GM10248 (cell line): ENCODE data around the gene ROBO1.

Experiments
- CTCF ChIA-PET: fragments of 300-600 bp; sonication (Branson Sonifier 250); formaldehyde crosslinking; extraction: SDS; loops from one replicate; lab custom pipeline; 2021; ENCODE audit warnings: antibody characterized with exemption; lab: Yijun Ruan, JAX
- POLR2A ChIA-PET: fragments of 350-650 bp; sonication (Branson Sonifier 250); formaldehyde crosslinking; extraction: SDS; loops from one replicate; lab custom pipeline; 2020; ENCODE audit warnings: antibody characterized with exemption; lab: Yijun Ruan, JAX
- DNase-seq: peaks from one replicate; pipeline ENCODE4 v3.0.0; 2012; ENCODE audit errors: extremely low spot score
- TF ChIP-seq, protein P1 (sequence below): IDR thresholded peaks from 2 replicates; pipeline ENCODE4 v1.5.1; 2012; ENCODE audit warnings: mild to moderate bottlenecking, low read depth; ENCODE audit errors: extremely low read depth, missing control alignments, control extremely low read depth

Gene ROBO1

DNA sequence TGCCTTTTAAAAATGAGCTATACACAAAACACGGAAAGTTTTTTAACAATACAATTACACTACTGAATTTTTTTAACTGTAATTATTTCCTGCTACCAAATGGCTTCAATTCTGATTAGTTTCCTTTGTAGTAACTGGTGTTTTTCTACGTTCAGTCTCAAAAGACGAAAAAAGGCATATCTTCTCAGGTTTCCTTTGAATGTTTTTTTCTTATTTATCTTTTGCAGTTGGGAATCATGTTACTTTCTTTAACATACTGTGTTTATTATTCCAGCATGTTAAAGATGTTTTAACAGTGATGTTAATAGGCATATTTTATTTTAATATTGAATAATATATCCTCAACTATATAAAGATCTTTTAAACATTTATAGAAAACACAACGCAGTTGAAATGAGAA lies 1055.5 kb downstream of the ROBO1 start:
- no peak for DNase-seq
- CTCF ChIA-PET, result no interaction called here
- TF ChIP-seq, protein P1, sequence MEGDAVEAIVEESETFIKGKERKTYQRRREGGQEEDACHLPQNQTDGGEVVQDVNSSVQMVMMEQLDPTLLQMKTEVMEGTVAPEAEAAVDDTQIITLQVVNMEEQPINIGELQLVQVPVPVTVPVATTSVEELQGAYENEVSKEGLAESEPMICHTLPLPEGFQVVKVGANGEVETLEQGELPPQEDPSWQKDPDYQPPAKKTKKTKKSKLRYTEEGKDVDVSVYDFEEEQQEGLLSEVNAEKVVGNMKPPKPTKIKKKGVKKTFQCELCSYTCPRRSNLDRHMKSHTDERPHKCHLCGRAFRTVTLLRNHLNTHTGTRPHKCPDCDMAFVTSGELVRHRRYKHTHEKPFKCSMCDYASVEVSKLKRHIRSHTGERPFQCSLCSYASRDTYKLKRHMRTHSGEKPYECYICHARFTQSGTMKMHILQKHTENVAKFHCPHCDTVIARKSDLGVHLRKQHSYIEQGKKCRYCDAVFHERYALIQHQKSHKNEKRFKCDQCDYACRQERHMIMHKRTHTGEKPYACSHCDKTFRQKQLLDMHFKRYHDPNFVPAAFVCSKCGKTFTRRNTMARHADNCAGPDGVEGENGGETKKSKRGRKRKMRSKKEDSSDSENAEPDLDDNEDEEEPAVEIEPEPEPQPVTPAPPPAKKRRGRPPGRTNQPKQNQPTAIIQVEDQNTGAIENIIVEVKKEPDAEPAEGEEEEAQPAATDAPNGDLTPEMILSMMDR, result no peak
- POLR2A ChIA-PET, result no interaction called here

DNA sequence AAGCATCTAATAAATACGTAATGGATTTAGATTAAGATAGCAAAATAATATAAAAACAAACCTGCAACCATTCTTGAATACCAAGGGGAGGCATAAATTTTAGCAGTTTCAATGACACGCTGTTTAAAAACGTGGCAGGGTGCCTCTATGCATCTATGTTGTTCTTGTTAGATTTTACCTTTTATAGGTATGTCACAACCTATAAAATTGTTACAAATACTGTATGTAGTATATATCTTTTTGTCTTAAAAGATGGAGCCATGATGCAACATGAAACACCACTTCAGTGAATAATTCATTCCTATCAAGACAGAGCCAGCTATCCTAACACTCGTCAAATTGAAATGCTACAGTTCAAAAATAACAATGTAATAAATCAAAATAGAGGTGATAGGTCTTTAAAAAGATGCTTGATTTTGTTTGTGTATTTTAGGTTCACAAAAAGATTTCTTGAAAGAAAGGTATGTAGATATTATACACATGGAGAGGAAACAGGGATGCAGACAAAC lies 1059.2 kb downstream of the ROBO1 start:
- TF ChIP-seq, protein P1, result no peak
- DNase-seq, result no peak
- CTCF ChIA-PET, result no interaction called here
- POLR2A ChIA-PET, result no interaction called here

DNA sequence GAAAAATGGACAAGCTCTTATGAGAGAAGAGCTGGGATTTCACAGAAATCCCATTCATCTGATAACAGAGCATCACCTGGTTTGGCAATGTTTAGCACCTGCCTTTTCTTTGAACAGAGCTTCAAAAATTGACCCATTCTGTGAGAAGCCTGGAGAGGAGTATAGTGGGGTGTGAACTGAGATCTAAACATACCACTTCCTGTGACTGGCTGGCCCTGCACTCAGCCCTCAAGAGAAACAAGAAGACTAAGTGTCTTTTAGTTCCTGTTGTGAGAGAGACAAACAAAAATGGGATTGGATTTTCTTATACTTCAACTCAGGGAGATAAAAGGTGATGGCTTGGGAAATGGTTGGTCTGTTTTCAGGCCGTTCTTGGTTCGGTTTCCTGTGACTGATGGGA lies 1060.2 kb downstream of the ROBO1 start:
- TF ChIP-seq, protein P1, result no peak
- CTCF ChIA-PET, result interaction anchor here (1.8 kb wide), 1 partner anchor 10 kb away, joined by 5 read pairs; no protein-coding TSS in a partner anchor
- no peak for DNase-seq
- POLR2A ChIA-PET, result no interaction called here

DNA sequence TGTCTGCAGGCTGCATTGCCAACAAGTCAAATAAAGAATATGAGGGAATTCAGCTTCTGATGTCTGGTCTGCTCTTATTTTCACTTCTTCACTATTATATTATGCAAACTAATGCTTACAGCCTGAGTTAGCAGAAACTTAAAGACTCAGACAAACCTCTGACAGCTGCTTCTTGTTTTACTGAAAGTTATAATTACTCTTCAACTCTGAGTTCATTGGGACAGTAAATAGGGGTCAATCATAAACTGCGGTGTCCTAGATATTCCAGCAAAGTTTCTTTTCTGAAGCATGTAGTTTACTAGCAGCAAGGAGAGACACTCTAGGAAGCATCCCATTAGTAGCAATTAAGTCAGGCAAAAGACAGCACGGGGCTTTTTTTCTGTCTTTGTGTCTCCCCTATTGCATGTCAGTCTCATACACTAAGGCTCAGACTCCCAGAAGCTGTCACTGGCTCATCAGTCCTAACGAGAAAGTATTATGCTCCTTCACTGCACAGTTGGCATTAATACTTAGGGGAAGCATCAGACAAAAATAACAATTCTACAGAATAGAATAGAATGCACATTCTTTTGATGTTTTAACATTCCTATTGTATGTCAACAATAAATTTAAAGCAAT lies 1060.8 kb downstream of the ROBO1 start:
- DNase-seq, result no peak
- POLR2A ChIA-PET, result no interaction called here
- TF ChIP-seq, protein P1, result no peak
- CTCF ChIA-PET, result interaction anchor here (1.8 kb wide), 1 partner anchor 11 kb away, joined by 5 read pairs; no protein-coding TSS in a partner anchor

DNA sequence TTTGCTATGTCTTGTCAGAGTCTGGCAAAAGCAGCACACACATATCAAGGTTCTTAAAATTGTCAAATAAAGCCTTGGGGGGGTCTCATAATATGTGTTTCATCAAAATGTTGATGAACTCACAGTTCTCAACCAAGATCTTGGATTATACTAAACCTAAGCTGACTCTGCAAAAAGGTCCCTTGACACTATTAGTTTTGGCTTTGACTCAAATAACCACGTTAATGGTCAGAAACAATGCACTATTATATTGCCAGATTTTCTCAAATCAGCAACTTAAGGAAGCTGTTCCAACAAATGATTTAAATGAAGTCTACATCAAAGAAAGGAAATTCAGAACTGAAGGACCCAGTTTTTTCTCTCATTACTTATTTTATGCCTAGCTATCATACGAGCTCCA lies 1063.9 kb downstream of the ROBO1 start:
- TF ChIP-seq, protein P1, result no peak
- ChIA-PET POLR2A (no interaction called here), CTCF (no interaction called here)
- DNase-seq, result no peak

DNA sequence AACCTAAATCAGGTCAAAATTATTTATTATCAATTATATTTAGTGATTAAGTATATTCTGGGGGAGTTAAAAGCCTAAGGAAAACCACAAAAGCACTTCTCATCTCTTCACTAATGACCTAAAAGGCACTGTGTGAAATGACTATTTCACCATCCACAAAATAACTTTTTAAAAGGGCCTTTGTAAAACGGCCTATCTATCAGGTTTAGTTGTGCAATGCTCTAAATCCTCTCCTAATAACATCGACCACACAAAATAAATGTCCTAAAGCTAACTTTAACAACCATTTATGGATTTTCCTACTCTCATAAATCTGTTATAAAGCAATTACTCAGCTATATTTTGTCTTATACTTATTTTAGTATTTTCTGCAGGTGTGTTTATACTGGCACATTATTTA lies 1066.3 kb downstream of the ROBO1 start:
- ChIA-PET CTCF (no interaction called here), POLR2A (no interaction called here)
- DNase-seq, result no peak
- TF ChIP-seq, protein P1, result no peak
